ENCODE measurements around the gene ARID4B.
"Not testable (repeated sequence)": the region's sequence is repeated elsewhere in the genome, so short reads cannot be mapped to it uniquely, and the experiment has no call there.

ARID4B gene

DNA sequence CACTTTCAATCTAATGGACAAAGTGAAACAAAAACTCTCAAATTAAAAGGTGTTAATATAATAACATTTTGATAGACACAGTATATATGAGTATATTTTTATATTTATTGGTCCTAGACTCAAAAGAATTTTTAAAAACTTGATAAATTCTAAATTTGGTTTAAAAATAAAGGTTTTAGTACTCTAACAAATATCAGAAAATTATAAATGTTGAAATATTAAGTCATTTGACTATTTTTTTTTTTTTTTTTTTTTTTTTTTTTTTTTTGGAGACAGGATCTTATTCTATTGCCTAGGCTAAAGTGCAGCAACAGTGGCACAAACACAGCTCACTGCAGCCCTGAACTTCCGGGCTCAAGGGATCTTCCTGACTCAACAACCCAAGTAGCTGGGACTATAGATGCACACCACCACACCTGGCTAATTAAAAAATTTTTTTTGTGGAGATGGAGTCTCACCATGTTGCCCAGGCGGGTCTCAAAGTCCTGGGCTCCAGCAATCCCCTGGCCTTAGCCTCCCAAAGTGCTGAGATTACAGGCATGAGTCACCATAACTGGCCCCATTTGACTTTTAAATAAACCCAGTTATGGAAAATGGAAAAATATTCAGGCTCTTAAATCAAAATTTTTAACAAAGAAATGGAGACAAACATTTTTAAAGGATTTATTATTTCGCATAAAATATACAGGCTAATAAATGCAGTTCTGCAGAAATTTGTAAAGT is 106.2 kb downstream of the ARID4B start:
- no peak for DNase-seq

DNA sequence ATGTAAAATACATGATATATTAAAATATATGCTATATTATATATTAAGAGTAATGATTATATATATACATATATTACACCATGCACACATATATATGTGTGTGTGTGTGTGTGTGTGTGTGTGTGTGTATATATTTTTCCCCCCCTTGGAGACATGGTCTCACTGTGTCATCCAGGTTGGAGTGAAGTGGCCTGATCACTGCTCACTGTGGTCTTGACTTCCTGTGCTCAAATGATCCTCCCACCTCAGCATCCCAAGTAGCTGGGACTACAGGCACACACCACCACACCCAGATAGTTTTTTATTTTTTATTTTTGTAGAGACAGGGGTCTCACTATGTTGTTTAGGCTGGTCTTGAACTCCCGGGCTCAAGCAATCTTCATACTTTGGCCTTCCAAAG is 112.5 kb downstream of the ARID4B start:
- no peak for DNase-seq

DNA sequence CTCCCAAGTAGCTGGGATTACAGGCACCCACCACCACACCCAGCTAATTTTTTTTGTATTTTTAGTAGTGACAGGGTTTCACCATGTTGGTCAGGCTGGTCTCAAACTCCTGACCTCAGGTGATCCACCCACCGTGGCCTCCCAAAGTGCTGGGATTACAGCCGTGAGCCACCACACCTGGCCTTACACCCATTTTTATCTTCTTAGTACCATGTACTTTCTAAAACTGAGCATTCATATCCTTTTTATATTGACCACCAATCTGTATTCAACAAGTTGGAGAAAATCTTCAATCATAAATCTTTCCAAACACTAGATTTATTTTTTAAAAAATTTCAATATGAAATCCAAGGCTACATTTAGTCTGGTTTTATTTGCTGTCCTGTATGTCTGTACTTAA is 113.0 kb downstream of the ARID4B start:
- not testable (repeated sequence) for DNase-seq

DNA sequence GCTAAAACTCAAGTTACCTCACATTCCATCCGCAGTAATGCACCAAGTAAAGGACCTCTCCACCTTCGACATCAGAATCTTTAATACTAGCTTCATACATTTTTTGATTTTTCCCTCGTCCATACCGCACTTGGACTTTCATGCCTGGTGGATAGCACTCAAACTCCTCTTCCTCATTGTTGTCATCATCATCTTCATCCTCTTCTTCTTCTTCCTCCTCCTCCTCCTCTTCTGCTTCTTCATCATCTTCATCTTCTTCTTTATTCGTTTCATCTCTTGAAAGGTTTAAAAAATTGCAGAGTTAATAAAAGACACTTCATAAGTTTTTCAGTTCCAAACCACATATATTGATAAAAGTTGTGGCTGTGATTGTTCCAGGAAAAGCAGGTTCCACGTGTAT is 114.2 kb downstream of the ARID4B start:
- no peak for DNase-seq

DNA sequence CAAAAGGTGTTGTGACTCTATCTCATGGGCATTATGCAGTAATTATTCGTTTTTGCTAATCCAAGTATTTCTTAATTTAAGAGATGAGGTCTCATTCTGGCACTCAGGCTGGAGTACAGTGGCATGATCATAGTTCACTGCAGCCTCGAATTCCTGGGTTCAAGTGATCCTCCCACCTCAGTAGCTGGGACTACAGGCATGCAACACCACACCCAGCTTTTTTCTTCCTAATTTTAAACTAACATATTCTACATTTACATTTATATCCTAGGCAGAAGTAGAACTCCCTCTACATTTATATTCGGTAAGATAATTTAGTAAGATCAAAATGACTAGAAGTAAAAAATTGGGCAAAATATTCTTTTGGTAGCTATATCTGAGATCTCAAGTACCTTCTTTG is 116.5 kb downstream of the ARID4B start:
- no peak for DNase-seq

DNA sequence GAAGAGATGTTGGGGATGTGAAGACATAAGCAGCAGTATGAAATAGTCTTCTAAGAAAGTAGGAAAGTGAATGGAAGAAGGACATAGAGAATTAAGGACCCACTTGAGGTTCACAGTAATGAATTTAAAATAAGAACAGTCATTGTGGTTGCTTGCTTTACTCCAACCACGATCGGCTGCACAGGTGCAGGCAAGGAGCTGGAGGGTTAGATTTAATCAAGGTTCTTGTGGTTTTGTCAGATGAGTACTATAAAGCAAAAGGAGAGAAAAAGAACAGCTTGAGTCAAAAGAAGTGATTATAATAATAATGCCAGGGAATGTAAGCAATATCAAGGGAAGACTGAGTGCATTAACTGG is 120.8 kb downstream of the ARID4B start:
- no peak for DNase-seq

DNA sequence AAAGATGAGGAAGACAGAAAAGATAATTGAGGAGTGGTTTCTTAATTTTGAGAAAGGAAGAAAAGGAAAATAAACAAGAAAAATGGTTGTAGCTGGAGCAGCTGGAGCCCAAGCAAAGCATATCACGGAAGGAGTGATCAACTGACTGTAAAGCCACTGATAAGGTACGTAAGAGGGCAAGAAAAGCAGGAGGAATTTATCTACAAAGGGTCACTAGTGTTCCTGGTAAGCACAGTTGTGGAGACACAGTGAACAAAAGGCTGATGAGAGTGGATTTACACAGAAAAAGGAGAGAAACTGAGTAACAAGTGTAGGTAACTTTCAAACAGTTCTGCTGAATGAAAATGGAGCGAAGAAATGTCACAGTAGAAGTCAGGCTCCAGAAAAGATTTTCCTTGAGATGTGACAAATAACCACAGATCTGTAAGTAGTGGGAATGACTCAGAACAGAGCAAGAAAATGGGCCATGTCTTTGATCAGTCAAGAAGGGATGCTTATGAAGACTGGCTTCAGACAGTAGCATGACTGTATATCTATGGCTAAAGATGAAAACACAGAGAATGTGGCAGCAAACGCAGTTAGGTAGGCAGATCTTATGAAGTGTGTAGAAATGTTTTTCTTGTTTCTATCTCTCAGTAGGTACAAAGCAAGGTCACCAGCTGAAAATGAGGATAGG is 121.3 kb downstream of the ARID4B start:
- DNase-seq: peak; percentile 13

DNA sequence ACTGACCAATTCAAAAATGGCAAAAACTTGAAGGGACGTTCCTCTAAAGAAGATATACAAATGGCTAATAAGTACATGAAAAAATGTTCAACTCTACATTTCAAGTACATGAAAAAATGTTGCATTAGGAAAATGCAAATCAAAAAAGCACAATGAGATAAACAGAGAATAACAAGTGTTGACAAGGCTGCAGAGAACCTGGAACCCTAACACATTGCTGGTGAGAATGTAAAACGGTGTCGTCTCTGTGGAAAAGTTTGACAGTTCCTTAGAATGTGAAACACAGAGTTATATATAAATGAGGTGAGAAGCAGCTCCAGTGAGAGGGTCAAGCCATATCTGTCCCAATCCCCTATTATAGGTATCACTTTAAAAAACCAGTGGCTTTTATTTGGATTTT is 122.3 kb downstream of the ARID4B start:
- DNase-seq: no peak

DNA sequence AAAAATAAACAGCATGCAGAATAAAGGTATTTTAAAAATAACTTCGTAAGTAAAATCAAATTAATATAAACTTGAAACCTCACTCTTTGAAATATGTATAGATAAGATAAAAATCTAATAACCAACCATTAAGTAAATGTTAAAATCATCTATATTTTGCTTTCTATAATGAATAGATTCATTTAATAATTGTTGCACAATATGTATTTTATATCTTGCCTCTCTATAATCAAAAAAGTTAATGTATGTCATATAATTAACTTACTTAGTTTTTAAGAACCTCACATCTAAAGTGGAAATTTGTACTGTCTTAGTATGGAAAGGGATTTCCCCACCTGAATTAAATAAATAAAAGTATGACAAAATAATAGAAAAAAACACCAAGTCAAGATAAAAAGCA is 124.6 kb downstream of the ARID4B start:
- no peak for DNase-seq

DNA sequence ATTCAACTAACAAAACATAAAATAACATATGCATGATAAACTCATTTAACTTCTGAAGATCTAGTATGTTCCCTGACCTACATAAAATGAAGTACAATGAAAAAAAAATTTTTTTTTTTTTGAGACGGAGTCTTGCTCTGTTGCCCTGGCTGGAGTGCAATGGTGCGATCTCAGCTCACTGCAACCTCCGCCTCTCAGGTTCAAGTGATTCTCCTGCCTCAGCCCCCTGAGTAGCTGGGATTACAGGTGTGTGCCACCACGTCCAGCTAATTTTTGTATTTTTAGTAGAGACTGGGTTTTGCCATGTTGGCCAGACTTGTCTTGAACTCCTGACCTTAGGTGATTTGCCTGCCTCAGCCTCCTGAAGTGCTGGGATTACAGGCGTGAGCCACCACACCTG is 125.5 kb downstream of the ARID4B start:
- not testable (repeated sequence) for DNase-seq

DNA sequence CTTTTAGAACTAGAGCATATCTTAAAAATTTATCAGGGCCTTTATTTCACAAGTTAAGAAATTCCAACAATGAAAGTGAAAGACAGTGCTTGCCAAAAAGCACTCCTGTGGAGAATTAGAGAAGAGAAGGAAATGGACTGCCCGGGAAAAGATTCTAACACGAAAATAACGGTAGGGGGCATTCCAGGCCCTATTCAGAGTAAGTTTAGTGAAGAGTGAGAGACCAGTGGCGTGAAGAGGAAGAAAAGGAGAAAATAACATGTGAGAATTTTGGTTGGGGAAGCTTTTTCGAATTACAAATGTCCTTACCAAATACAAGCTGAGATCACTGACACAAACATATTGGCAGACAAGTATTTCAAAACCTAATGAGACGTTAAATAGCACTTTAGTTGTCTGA is 128.5 kb downstream of the ARID4B start:
- DNase-seq: peak; percentile 39

DNA sequence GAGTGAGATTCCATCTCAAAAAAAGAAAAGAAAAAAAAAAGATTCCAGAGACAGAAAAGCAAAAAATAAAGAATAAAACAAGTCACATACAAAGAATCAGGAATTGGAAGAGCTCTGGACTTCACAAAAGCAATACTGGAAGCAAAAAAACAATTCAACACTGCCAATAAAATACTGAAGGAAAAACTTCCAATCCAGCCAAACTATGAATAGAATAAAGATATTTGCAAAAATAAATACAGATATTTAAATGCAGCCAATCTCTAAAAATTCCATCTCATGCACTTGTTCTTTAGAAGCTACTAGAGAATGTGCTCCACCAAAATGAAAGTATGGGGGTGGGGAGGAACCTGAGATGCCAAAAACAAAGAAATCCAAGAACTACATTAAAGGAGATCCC is 137.5 kb downstream of the ARID4B start:
- no peak for DNase-seq

DNA sequence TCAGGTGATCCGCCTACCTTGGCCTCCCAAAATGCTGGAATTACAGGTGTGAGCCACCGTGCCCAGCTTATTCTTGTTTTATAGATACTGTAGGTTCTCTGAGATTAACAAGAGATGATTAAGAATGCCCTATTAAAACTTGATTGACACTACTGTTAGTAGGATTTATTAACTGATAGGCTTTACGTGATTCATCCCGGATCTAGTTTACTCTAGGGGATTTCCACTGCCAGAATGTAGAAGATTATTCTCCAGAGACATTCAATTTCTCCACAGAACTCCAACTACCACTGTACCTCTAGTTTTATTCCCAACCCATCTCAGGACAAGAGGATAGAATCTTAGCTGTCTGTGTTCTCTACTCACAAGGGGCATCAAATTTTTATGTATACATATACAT is 140.7 kb downstream of the ARID4B start:
- no peak for DNase-seq

DNA sequence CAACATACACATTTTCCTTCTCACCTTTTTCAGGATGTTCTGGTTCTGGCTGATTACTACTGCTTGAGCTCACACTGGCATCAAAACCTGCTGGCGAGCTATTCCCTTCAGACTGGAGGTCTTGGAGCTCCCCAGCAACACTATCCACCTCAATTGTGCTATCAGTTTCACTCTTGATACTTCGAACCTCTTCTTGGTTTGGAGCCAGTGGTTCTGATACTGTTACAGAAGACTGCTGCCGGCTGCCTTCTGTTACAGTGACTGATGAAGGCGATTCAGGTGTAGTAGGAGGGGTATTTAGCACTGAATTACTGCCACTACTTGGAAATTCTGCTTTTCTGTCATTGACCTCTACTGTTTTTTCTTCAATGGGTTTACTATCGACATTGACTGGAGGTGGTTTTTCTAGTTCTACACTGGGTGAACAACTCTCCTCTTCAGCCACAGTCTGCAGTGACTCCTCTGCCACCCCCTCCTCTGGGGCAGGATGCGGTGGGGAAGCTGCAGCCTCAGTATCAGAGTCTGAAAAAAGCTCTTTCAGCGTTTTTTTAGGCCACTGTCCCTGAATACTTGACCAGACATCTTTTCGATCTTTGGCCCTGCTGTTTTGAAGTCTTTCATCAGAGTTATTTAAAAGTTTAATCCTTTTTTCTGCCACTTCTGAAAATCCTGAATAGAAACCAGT is 146.3 kb downstream of the ARID4B start:
- DNase-seq: no peak

DNA sequence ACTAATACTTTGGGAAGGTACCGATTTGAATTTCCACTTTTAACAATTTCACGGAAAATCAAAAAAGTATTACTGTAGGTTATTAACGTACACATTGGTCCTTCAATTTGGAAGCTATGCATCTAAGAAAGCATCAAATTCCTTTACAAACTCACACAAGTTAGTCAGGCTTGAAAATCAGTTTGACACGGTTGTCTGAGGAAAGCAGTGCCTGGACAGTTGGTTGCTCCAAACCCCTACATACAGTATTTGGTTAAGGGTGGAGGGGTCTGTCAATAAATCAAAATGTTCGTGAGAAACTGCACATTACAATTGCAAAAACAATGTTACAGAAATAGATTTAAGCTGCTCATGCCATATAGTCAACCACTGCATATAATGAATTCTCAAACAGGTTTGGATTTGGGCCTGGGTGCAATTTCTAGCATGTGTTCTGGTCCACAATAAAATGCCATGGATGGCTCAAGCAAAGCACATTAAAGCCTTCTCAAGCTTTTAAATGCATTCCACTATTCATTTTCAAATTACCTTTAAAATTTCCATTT is 147.0 kb downstream of the ARID4B start:
- no peak for DNase-seq

DNA sequence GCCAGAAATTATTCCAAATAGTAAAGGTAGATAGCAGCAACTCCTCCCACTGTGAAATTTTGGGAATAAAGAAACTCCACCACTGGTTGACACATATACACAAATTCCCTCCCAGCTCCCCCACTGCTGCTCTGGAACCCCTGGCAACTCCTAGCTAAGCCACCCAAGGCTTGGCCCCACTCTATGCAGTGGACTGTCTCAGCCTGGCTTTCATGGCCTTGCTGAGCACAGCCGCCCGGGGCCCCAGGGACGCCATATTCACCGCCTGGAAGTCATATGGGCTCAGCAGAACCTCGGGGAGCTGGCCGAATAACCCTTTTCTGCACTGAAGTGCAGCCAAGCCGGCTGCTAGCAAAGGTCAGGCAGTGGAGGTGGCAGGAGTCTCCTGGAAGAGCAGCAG is 151.5 kb downstream of the ARID4B start:
- no peak for DNase-seq

DNA sequence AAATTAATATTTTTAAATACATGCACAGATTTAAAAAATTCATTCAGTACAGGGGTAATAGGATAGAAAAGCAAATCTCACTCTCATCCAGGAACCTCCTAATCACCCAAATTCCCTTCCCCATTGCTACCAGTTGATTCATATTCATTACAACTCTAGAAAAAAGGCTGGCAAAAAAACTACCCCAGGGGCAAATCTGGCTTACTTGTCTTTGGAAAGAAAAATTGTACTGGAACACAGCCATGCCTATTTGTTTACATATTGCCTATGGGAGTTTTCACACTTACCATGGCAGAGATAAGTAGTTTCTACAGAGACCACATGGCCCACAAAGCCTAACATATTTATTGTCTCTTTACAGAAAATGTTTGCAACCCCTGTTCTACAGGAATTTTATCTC is 158.0 kb downstream of the ARID4B start:
- DNase-seq: no peak

DNA sequence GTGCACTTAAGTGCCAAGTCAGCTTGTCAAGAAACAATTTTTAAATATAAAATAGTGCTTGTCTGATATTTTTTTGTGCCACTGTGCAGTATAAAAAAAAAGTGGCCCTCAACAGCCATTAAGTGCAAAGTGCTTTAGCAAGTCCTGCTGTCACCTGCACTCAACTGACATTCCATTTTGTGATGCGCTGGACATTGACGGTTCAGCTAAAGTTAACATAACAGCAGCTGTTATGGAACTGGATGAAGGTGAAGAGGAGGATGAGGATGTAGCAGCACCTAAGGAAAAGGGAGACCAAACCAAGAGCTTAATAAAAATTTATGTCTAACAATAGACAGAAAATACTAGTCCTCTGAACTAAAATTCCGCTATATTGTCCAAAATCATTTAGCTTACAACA is 159.6 kb downstream of the ARID4B start:
- no peak for DNase-seq

DNA sequence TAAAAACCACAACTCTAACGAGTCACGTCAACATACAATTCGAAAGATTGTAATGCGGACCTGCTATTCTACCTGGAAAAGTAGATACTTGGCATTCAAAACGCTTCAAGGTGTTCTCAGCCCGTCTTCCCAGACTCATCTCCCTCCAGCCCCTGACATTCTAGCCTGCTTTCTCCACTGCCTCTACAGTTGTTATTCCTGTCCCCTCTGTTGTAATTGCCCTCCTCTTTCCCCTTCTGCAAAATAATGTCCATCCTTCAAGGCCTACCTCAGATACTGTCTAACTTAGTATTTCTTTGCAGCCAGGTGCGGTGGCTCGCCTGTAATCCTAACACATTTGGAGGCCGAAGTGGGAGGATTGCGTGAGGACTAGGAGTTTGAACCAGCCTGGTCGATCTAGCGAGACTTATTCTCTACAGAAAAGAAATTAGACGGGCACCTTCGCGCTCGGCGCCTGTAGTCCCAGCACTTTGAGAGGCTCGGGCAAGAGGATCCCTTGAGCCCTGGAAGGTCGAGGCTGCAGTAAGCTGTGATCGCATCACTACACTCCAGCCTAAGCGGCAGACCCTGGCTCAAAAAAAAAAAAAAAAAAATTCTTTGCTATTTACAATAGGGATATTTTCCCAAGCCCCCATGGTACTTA is 166.2 kb downstream of the ARID4B start:
- no peak for DNase-seq

DNA sequence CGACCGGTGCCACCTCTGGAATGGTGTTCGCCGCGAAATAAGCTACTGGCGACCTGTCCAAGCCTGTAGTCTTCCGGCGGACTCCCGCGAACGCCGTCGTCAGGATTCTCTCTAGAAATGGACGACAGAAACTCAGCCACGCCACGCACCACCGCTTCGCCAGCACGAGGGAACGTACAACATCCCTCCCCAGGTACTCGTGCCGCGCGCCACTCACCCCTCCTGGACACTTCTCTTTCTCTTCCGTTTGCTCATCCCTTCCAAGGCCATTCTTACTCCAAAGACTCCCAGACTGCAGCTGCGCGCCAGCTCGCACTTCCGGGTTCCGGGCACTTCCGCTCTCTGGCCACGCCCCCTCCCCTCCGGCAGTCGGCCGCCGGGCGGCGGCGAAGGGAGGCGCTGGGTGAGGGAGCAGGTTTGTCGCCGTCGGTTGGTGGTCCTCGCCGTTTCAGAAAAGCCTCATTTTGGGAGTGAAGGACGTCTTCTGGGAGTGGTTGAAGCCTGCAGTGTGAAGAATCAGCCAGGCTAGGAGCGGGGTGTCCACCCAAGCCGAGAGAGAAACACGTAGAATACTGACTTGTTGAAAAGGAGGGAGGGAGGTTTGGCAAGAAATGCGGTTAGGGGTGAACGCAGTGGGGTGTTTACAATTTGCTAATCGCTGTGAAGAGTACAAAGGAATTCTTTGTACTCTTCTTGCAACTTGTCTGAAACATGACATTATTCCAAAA is 166.9 kb downstream of the ARID4B start, which contains the start of gene RBM34:
Gene RBM34, minus strand, starts transcription at position 294 of the 728 bp plus-strand sequence. Its CDS starts 24 bp downstream, at position 270.
- DNase-seq: peak; percentile 89

DNA sequence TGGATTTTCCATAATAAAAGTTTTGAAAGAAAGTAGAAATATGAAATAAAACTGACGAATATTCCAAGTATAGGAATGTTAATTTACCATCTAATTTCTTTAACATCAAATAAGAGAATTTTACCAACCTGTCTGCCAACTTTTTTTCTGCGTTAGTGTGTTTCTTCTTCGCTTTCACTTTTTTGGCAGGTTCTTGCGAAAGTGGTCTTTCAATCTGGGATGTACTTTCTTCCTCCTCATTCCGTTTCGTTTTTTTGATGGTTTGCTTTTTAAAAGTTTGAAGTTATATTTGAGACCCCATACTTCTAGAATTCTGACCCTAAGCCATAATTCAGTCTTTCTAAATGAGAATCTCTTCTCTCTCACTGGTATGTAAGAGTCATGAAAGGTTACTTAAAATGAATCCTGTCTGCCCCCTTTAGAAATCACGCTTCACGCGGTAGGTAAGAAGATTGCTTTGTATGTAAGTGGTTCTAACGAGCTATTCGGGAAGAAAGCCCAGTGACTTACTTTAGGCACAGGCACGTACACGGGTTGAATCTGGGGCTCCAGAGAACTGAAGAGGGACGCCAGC is 167.5 kb downstream of the ARID4B start:
- DNase-seq: peak; percentile 63

DNA sequence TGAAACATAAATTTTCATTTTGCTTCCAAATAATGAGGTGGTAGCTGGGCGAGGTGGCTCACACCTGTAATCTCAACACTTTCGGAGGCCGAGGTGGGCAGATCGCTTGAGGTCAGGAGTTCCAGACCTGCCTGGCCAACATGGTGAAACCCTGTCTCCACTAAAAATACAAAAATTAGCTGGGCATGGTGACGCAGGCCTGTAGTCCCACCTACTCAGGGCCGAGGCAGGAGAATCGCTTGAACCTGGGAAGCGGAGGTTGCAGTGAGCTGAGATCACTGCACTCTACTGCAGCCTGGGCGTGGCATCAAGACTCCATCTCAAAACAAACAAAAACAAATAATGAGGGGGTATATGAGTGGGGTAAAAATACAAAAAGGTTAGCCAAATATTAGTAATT is 168.0 kb downstream of the ARID4B start:
- DNase-seq: not testable (repeated sequence)
